Heart right ventricle (tissue), 16 donors: ENCODE data around the gene COQ4. TPM values are rescaled to one million over a fixed set of nuclear protein-coding genes. Genes with fewer than 3 reads are reported as not detected.

Experiments used
- ATAC-seq, 8 donors: fragments of 200-7000 bp; cut with Tn5 transposase; one replicate each; pipeline ENCODE4 v1.9.1; 2020; ENCODE audit warnings: mild to moderate bottlenecking in 8 of 8, moderate library complexity in 8 of 8, moderate number of reproducible peaks in 1 of 8
- DNase-seq, 2 donors: peaks; one replicate each; pipeline ENCODE4 v3.0.0-alpha.2; 2020
- H3K27ac ChIP-seq, 10 donors: fragments of 200-600 bp; sonication (generic) in 2 of 10; one replicate each; pipeline versions ENCODE4 v1.5.0 to v1.8.0; 2020 to 2022; ENCODE audit warnings: mild to moderate bottlenecking in 3 of 10
- H3K27me3 ChIP-seq, 7 donors: fragments of 200-600 bp; one replicate each; pipeline ENCODE4 v1.8.0; 2021 to 2022; ENCODE audit warnings: mild to moderate bottlenecking in 2 of 7
- H3K36me3 ChIP-seq, 9 donors: fragments of 200-600 bp; sonication (generic) in 1 of 9; one replicate each; pipeline versions ENCODE4 v1.5.0 to v1.8.0; 2020 to 2022; ENCODE audit warnings: mild to moderate bottlenecking in 2 of 9
- H3K4me1 ChIP-seq, 9 donors: fragments of 200-600 bp; sonication (generic) in 1 of 9; one replicate each; pipeline versions ENCODE4 v1.5.0 to v1.8.0; 2020 to 2022; ENCODE audit warnings: mild to moderate bottlenecking in 4 of 9
- H3K4me3 ChIP-seq, 10 donors: fragments of 200-600 bp; sonication (generic) in 2 of 10; one replicate each; pipeline versions ENCODE4 v1.5.0 to v1.8.0; 2020 to 2022; ENCODE audit warnings: mild to moderate bottlenecking in 7 of 10, moderate library complexity in 2 of 10
- H3K9me3 ChIP-seq, 11 donors: fragments of 200-600 bp in 10 of 11; sonication (generic) in 2 of 11; one replicate each; pipeline versions ENCODE4 v1.5.0 to v1.8.0; 2013 to 2022; ENCODE audit warnings: mild to moderate bottlenecking in 2 of 11, control low read depth in 1 of 11, moderate library complexity in 1 of 11
- WGBS, 2 donors: extraction: QIAGEN DNeasy Blood & Tissue Kit; methylation state at CpG; one replicate each; pipeline ENCODE4 v1.1.7; 2013; ENCODE audit warnings: inconsistent platforms in 1 of 2; 5-methylcytosine and 5-hydroxymethylcytosine counted together
- intact Hi-C, 10 donors: fragments of 100-400 bp; cut with DNase I; formaldehyde crosslinking; loops; one replicate each; pipeline versions ENCODE4 v1.11.1 to v1.14.2; 2022
- polyA plus RNA-seq, 2 donors: library from polyadenylated mRNA; stranded (reverse); fragments of 200-250 nt; gene quantifications; one replicate each; pipeline ENCODE4 v1.2.3, GENCODE V29; 2013
- total RNA-seq, 10 donors: library from RNA; stranded (reverse); fragmentation: NEBNext Ultra II Directional in 3 of 10; extraction: Animal tissue kit (Norgen Biotek cat#: 25700) in 3 of 10; gene quantifications; one replicate each; pipeline versions ENCODE4 v1.2.1 to v1.2.4, GENCODE V29; 2021 to 2023
- TF ChIP-seq, protein P1 (sequence below), 9 donors: fragments of 200-600 bp; sonication (generic) in 2 of 9; IDR thresholded peaks; one replicate each; pipeline versions ENCODE4 v1.5.0 to v1.8.0; 2021 to 2022; ENCODE audit warnings: antibody characterized with exemption in 9 of 9, mild to moderate bottlenecking in 5 of 9, moderate library complexity in 1 of 9
- donor health status: Arrhythmogenic right ventricular cardiomyopathy.
- donor health status: ischemic (EF 13 %, LVEDD 7.1; RV severe dilation, severe dysfunction).
- donor health status: healthy with polysubstance abuse.
- donor health status: DM: no; HTN: yes; CAD: no.
- donor health status: DM: no; HTN: no; CAD: no.
- donor health status: ischemic (EF 25% LVEDD 6.9; RV normal size, moderate dysfunction).
- donor health status: ischemic (EF 25% LVEDD 5.7; RV mildly dilated, moderate dysfunction).
- donor health status: healthy.
- donor health status: DM: yes; HTN: yes; CAD: no.
- donor health status: Ischemic cardiomyopathy.
- donor health status: ischemic (EF 35%, LVEDD 5.7; RV mildly dilated, moderate dysfunction).
- donor health status: nonischemic (EF 11% LVEDD 7.7; RV severe dilation, severe dysfunction).
- donor health status: DM: yes; HTN: yes; CAD: no.
- donor health status: PGD.
- donor health status: ischemic (EF 29% LVEDD 5.4; RV normal size, mild dysfunction).
- donor health status: nonischemic (EF 23%, LVEDD 6.1; RV moderate dilation, normal function).

The COQ4 gene
- total and polyA plus RNA-seq, 12 donors: 26.5 to 42.8 (median 30.2) TPM

DNA sequence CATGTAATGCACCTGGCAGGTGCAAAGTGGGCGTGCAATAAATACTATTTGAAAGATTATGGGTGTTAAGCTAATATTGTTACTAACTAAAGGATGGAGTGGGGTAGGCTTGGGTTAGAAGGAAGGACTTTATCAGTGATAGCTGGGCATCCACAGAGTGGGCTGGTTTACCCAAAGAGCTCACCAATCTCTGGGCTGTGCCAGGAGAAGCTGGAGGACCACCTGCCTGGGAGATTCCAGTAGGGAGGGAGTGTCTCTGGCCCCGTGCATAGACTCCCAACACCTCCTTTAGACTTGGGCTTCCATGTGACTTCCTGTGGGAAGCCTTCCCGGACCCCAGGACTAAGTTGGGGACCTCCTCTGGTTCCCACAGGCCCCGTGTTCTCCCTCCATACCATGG lies 42.9 kb downstream of the COQ4 start:
- no peak for ATAC-seq

DNA sequence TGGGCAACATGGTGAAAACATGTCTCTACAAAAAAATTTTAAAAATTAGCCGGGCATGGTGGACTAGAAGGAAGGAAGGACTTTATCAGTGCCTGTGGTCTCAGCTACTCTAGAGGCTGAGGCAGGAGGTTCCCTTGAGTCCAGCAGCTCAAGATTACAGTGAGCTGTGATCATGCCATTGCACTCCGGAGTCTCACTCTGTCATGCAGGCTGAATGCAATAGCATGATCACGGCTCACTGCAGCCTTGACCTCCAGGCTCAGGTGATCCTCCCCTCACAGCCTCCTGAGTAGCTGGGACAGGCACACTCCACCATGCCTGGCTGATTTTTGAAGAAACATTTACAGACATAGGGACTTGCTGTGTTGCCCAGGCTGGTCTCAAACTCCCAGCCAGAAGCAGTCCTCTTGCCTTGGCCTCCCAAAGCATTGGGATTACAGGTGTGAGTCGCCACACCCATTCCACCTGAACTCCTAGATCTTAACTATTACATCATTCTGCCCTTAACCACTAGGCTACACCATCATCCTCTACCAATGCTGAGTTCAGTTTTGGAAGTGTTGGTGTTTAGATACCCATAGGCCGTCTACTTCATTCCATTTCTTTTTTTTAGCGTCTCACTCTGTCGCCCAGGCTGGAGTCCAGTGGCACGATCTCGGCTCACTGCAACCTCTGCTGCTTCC lies 46.5 kb downstream of the COQ4 start:
- no peak overlapping the region for H3K27ac ChIP-seq
- DNase-seq (no peak), ATAC-seq (no peak)
- 90 to 92% methylated on average over 9 of the region's 9 CpGs for WGBS, 2 donors
- no peaks in the 10 kb centered on the region for H3K27me3 ChIP-seq
- H3K36me3 ChIP-seq: peaks cover 0 to 18% (median 0%) of the 10 kb centered on the region in 9 donors
- no peaks in the 10 kb centered on the region for H3K9me3 ChIP-seq
- H3K4me3 ChIP-seq: no peak overlapping the region
- H3K4me1 ChIP-seq: peaks cover 5 to 42% (median 35%) of the 10 kb centered on the region in 9 donors
- TF ChIP-seq, protein P1, sequence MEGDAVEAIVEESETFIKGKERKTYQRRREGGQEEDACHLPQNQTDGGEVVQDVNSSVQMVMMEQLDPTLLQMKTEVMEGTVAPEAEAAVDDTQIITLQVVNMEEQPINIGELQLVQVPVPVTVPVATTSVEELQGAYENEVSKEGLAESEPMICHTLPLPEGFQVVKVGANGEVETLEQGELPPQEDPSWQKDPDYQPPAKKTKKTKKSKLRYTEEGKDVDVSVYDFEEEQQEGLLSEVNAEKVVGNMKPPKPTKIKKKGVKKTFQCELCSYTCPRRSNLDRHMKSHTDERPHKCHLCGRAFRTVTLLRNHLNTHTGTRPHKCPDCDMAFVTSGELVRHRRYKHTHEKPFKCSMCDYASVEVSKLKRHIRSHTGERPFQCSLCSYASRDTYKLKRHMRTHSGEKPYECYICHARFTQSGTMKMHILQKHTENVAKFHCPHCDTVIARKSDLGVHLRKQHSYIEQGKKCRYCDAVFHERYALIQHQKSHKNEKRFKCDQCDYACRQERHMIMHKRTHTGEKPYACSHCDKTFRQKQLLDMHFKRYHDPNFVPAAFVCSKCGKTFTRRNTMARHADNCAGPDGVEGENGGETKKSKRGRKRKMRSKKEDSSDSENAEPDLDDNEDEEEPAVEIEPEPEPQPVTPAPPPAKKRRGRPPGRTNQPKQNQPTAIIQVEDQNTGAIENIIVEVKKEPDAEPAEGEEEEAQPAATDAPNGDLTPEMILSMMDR (IDR thresholded peaks at IDR 0.05): no peak
- intact Hi-C loops: loop anchor here in 2 of 10 donors (10.0 kb wide), 2 partner anchors 46 to 186 kb away; partner anchors contain the start of gene SPTAN1 (in 1 of the 2)

More for the DNA sequence above, 42.9 kb downstream of the COQ4 start:
- H3K36me3 ChIP-seq: peaks cover 0 to 2% (median 0%) of the 10 kb centered on the region in 9 donors
- H3K9me3 ChIP-seq: no peaks in the 10 kb centered on the region
- peaks cover 5 to 40% (median 32%) of the 10 kb centered on the region in 9 donors for H3K4me1 ChIP-seq
- 86 to 89% methylated on average over 4 of the region's 4 CpGs for WGBS, 2 donors
- intact Hi-C loops: loop anchor here in 2 of 10 donors (10.0 kb wide), 2 partner anchors 49 to 189 kb away; partner anchors contain the start of gene SPTAN1 (in 1 of the 2)
- no peaks in the 10 kb centered on the region for H3K27me3 ChIP-seq
- H3K4me3 ChIP-seq: peak overlapping the region in 4 of 10 donors; percentile 17 to 56 (median 52)
- peak overlapping the region in 9 of 10 donors; percentile 2 to 82 (median 70) for H3K27ac ChIP-seq
- TF ChIP-seq, protein P1 (IDR thresholded peaks at IDR 0.05): no peak
- no peak for DNase-seq

DNA sequence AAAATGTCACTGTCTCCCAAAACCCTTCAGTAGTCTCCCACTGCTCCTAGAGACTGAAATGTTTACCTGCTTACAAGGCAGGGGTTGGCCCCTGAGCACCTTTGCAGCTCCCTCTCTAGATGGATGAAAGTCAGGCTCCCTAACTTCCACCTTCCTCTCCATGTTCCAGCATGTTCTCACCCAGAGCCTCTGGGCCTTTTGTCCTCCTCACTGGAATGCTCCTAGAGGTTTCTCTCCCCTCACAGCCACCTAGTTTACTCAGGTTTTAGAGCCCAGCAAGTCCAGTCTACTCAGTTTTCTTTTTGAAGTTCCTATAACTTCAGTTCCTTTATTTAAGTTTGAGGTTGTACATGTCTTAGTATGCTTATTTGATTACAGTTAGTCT lies 47.7 kb downstream of the COQ4 start:
- DNase-seq (no peak), ATAC-seq (no peak)
- Histone ChIP-seq H3K4me1 (peaks cover 2 to 31% (median 24%) of the 10 kb centered on the region in 9 donors), H3K27me3 (no peaks in the 10 kb centered on the region), H3K4me3 (peak overlapping the region in 9 of 10 donors; percentile 62 to 97 (median 76)), H3K9me3 (no peaks in the 10 kb centered on the region), H3K36me3 (peaks cover 0 to 30% (median 0%) of the 10 kb centered on the region in 9 donors), H3K27ac (peak overlapping the region; percentile 68 to 97 (median 93))
- TF ChIP-seq, protein P1 (IDR thresholded peaks at IDR 0.05): no peak
- intact Hi-C loops: no loop called here

DNA sequence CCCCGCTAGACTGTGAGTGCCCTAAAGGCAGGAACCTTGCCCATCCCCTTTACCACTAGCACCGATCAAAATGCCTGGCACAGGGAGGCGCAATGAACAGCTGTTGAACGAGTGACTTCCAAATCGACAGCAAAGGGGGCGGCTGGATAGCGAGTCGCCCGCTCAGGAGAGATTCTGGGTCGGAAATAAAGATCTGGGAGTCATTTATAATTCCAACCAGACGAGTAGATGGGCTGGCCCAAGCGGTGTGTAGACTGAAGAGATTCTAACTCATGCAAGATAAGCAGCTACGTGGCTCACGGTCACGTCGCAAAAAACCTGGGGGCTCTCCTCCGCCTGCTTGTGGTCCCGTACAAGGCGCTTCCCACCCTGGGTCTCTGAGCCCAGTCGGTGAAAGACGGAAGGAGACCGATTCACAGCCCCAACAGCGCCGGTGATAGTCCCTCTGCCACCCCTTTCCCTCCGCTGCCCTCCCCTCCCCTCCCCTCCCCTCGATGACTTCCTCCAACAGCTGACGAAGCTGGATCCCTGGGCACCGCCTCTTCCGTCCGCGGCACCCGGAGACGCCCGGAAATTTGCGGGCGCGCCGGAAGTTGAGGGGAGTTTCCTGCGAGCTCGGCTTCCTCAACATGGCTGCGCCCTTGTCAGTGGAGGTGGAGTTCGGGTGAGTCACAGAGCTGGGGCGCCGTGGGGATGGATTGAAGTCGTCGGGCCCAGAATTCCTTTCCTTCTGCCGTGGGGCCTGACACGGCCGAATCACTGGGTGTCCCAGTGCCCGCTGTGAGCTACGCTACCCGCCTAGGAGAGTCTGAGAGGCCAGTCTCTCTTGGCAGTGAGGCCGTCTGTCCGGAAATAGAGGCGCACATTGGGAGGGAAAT lies 48.4 kb downstream of the COQ4 start, which contains the start of gene URM1:
URM1 (plus strand) TSS at position 623 of the 878 bp plus-strand sequence; CDS start at position 630, 7 bp downstream.
- peaks cover 2 to 29% (median 22%) of the 10 kb centered on the region in 9 donors for H3K4me1 ChIP-seq
- H3K36me3 ChIP-seq: peaks cover 0 to 36% (median 0%) of the 10 kb centered on the region in 9 donors
- intact Hi-C loops: loop anchor here in 1 of 10 donors (1.0 kb wide), 1 partner anchor 49 kb away; the partner anchor contains the start of genes COQ4 and TRUB2
- ATAC-seq (peak; percentile 95 to 99 (median 98)), DNase-seq (peak; percentile 95 to 96)
- H3K27me3 ChIP-seq: no peaks in the 10 kb centered on the region
- 0 to 1% methylated on average over 55 of the region's 55 CpGs for WGBS, 2 donors
- H3K4me3 ChIP-seq: peak within 1 kb of the TSS; percentile 62 to 97 (median 78)
- H3K9me3 ChIP-seq: no peaks in the 10 kb centered on the region
- TF ChIP-seq, protein P1 (IDR thresholded peaks at IDR 0.05): peak in 4 of 9 donors; percentile 10 to 27 (median 20)
- H3K27ac ChIP-seq: peak within 1 kb of the TSS; percentile 74 to 97 (median 93)
